Measurements from ENCODE around the gene NEDD1. TPM values are rescaled to one million over a fixed set of nuclear protein-coding genes. Genes with fewer than 3 reads are reported as not detected.

NEDD1 gene
- total RNA-seq, 1 experiment from 2014 or later: 35.4 TPM

DNA sequence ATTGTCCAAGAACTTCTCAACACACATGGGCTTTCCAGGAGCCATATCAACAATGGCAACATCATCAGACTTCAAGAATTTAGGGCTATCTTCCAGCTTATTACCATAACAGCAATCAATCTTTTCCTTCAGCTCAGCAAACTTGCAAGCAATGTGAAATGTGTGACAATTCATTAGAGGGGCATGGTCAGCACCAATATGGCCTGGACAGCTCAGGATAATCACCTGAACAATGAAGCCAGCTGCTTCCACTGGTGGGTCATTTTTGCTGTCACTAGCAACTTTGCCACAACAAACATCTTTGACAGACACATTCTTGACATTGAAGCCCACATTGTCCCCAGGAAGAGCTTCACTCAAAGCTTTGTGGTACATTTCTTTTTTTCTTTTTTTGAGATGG, 5.9 kb upstream of the NEDD1 start:
- CTCF ChIA-PET: no interaction called here
- Histone ChIP-seq H3K9me3 (ENCODE audit: control insufficient read depth in 1 of 2, insufficient read depth in 1 of 2, low read depth in 1 of 2, low read length in 2 of 2) (no peaks in the 10 kb centered on the region), H3K4me2 (ENCODE audit: low read length) (no peak overlapping the region), H2AFZ (ENCODE audit: low read depth, low read length, poor library complexity, severe bottlenecking) (no peak overlapping the region), H3K27me3 (ENCODE audit: insufficient read depth, low read length) (no peaks in the 10 kb centered on the region), H4K20me1 (ENCODE audit: insufficient read depth) (no peaks in the 10 kb centered on the region), H3K4me3 (replicated peaks in 1 of 2; ENCODE audit: low read depth in 1 of 2, low read length in 2 of 2) (no peak overlapping the region), H3K4me1 (ENCODE audit: control insufficient read depth in 1 of 2, insufficient read depth in 2 of 2, low read length in 2 of 2) (no peaks in the 10 kb centered on the region), H3K27ac (ENCODE audit: low read depth, low read length) (no peak overlapping the region), H3K9me2 (ENCODE audit: insufficient read depth) (no peaks in the 10 kb centered on the region), H3K36me3 (ENCODE audit: control insufficient read depth in 1 of 2, insufficient read depth in 2 of 2, low read length in 2 of 2) (no peaks in the 10 kb centered on the region), H3K9ac (ENCODE audit: low read length) (no peak overlapping the region), H3K79me2 (ENCODE audit: insufficient read depth, low read length) (no peaks in the 10 kb centered on the region)
- RAD21 ChIA-PET (ENCODE audit: low non-redundant PET in 1 of 2, low total read pairs in 2 of 2, uncharacterized antibody in 2 of 2, unreplicated experiment in 2 of 2): no interaction called here
- DNase-seq (ENCODE audit: low read depth, low spot score) (no peak), ATAC-seq (no peak)
- no TSS peak for BruUV-seq (replicated peaks)
- TF ChIP-seq ZFX (IDR thresholded peaks at IDR 0.05): no peak
- no peak for TF ChIP-seq EGR1 (IDR thresholded peaks at IDR 0.05; ENCODE audit: low read depth)
- TF ChIP-seq, protein P1, sequence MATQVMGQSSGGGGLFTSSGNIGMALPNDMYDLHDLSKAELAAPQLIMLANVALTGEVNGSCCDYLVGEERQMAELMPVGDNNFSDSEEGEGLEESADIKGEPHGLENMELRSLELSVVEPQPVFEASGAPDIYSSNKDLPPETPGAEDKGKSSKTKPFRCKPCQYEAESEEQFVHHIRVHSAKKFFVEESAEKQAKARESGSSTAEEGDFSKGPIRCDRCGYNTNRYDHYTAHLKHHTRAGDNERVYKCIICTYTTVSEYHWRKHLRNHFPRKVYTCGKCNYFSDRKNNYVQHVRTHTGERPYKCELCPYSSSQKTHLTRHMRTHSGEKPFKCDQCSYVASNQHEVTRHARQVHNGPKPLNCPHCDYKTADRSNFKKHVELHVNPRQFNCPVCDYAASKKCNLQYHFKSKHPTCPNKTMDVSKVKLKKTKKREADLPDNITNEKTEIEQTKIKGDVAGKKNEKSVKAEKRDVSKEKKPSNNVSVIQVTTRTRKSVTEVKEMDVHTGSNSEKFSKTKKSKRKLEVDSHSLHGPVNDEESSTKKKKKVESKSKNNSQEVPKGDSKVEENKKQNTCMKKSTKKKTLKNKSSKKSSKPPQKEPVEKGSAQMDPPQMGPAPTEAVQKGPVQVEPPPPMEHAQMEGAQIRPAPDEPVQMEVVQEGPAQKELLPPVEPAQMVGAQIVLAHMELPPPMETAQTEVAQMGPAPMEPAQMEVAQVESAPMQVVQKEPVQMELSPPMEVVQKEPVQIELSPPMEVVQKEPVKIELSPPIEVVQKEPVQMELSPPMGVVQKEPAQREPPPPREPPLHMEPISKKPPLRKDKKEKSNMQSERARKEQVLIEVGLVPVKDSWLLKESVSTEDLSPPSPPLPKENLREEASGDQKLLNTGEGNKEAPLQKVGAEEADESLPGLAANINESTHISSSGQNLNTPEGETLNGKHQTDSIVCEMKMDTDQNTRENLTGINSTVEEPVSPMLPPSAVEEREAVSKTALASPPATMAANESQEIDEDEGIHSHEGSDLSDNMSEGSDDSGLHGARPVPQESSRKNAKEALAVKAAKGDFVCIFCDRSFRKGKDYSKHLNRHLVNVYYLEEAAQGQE (IDR thresholded peaks at IDR 0.05; ENCODE audit: low read depth): peak; percentile 27
- POLR2A ChIA-PET: no interaction called here
- intact Hi-C loops (cut with micrococcal nuclease): no loop called here

DNA sequence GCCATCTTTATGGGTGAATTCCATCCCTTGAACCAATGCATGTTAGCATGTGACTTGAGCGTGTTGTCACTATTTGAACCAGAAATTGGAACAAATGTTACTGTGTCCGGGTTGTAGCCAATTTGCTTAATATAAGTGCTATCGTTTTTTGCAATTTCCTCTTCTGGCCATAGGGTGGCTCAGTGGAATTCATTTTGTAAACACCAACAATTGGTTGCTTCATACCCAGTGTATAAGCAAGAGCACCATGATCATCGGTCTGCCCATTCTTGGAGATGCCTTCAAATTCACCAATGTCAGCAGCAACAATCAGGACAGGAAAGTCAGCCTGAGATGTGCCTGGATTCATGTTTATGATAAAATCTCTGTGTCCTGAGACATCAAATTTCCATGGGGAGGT, 5.0 kb upstream of the NEDD1 start:
- ChIA-PET POLR2A (no interaction called here), CTCF (no interaction called here), RAD21 (ENCODE audit: low non-redundant PET in 1 of 2, low total read pairs in 2 of 2, uncharacterized antibody in 2 of 2, unreplicated experiment in 2 of 2) (no interaction called here)
- intact Hi-C loops (cut with micrococcal nuclease): no loop called here
- no peak overlapping the region for H3K9ac ChIP-seq (ENCODE audit: low read length)
- no peaks in the 10 kb centered on the region for H3K9me3 ChIP-seq (ENCODE audit: control insufficient read depth in 1 of 2, insufficient read depth in 1 of 2, low read depth in 1 of 2, low read length in 2 of 2)
- no TSS peak for BruUV-seq (replicated peaks)
- H3K9me2 ChIP-seq (ENCODE audit: insufficient read depth): no peaks in the 10 kb centered on the region
- no peaks in the 10 kb centered on the region for H3K79me2 ChIP-seq (ENCODE audit: insufficient read depth, low read length)
- H4K20me1 ChIP-seq (ENCODE audit: insufficient read depth): no peaks in the 10 kb centered on the region
- H3K4me3 ChIP-seq (replicated peaks in 1 of 2; ENCODE audit: low read depth in 1 of 2, low read length in 2 of 2): no peak overlapping the region
- H3K27me3 ChIP-seq (ENCODE audit: insufficient read depth, low read length): no peaks in the 10 kb centered on the region
- no peak for DNase-seq (ENCODE audit: low read depth, low spot score)
- H3K4me2 ChIP-seq (ENCODE audit: low read length): no peak overlapping the region
- no peak for TF ChIP-seq YY1 (IDR thresholded peaks at IDR 0.05; ENCODE audit: extremely low read depth, insufficient replicate concordance, low read depth, low read length)
- TF ChIP-seq, protein P2, sequence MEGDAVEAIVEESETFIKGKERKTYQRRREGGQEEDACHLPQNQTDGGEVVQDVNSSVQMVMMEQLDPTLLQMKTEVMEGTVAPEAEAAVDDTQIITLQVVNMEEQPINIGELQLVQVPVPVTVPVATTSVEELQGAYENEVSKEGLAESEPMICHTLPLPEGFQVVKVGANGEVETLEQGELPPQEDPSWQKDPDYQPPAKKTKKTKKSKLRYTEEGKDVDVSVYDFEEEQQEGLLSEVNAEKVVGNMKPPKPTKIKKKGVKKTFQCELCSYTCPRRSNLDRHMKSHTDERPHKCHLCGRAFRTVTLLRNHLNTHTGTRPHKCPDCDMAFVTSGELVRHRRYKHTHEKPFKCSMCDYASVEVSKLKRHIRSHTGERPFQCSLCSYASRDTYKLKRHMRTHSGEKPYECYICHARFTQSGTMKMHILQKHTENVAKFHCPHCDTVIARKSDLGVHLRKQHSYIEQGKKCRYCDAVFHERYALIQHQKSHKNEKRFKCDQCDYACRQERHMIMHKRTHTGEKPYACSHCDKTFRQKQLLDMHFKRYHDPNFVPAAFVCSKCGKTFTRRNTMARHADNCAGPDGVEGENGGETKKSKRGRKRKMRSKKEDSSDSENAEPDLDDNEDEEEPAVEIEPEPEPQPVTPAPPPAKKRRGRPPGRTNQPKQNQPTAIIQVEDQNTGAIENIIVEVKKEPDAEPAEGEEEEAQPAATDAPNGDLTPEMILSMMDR (IDR thresholded peaks at IDR 0.05 in 2 of 3, conservative IDR thresholded peaks at IDR 0.05 in 1 of 3; ENCODE audit: borderline replicate concordance in 1 of 3, insufficient read depth in 1 of 3, low read depth in 2 of 3, low read length in 2 of 3): peak in 1 of 3 experiments; percentile 19; a peak in 1 of 6 replicates
- no peak overlapping the region for H2AFZ ChIP-seq (ENCODE audit: low read depth, low read length, poor library complexity, severe bottlenecking)
- peaks cover 4 to 6% of the 10 kb centered on the region in 2 experiments; a peak in 1 of 4 replicates for H3K4me1 ChIP-seq (ENCODE audit: control insufficient read depth in 1 of 2, insufficient read depth in 2 of 2, low read length in 2 of 2)
- peak; percentile 56 for ATAC-seq
- no peaks in the 10 kb centered on the region for H3K36me3 ChIP-seq (ENCODE audit: control insufficient read depth in 1 of 2, insufficient read depth in 2 of 2, low read length in 2 of 2)
- no peak overlapping the region for H3K27ac ChIP-seq (ENCODE audit: low read depth, low read length)

All from HCT116 (cell line).